H9 (cell line): Measurements from ENCODE around the gene SLC15A3. TPM values are rescaled to one million over a fixed set of nuclear protein-coding genes. Genes with fewer than 3 reads are reported as not detected.

Source experiments
- DNase-seq: peaks from one replicate; pipeline ENCODE4 v3.0.0-alpha.2; 2017
- H2AFZ ChIP-seq: one replicate; pipeline ENCODE4 v1.6.1; 2013; ENCODE audit warnings: mild to moderate bottlenecking, low read length, control low read depth, moderate library complexity
- H2AK5ac ChIP-seq: 2 replicates; pipeline ENCODE4 v1.6.1; 2013; ENCODE audit warnings: low read length, control low read depth, mixed read lengths; ENCODE audit not compliant: insufficient read length
- H2BK120ac ChIP-seq: one replicate; pipeline ENCODE4 v1.6.1; 2013; ENCODE audit warnings: low read depth, mild to moderate bottlenecking, low read length, control low read depth, inconsistent platforms; ENCODE audit not compliant: poor library complexity, severe bottlenecking
- H2BK12ac ChIP-seq: 2 replicates; pipeline ENCODE4 v1.6.1; 2013; ENCODE audit warnings: low read length, control low read depth, mixed read lengths, low read depth; ENCODE audit not compliant: insufficient read length
- H2BK15ac ChIP-seq: 2 replicates; pipeline ENCODE4 v1.6.1; 2013; ENCODE audit warnings: low read depth, low read length, control low read depth
- H2BK20ac ChIP-seq: one replicate; pipeline ENCODE4 v1.6.1; 2013; ENCODE audit warnings: low read depth, mild to moderate bottlenecking, low read length, control low read depth, inconsistent platforms; ENCODE audit not compliant: poor library complexity, severe bottlenecking
- H2BK5ac ChIP-seq: 2 replicates; pipeline ENCODE4 v1.6.1; 2013; ENCODE audit warnings: low read length, control low read depth, mixed read lengths; ENCODE audit not compliant: insufficient read length
- H3K14ac ChIP-seq: 2 replicates; pipeline ENCODE4 v1.6.1; 2013; ENCODE audit warnings: low read length, control low read depth; ENCODE audit not compliant: insufficient read depth
- H3K18ac ChIP-seq: 2 replicates; pipeline ENCODE4 v1.6.1; 2013; ENCODE audit warnings: low read depth, mild to moderate bottlenecking, mixed read lengths, low read length, control low read depth; ENCODE audit not compliant: insufficient read length
- H3K23ac ChIP-seq: 2 replicates; pipeline ENCODE4 v1.6.1; 2013; ENCODE audit warnings: low read length, control low read depth, mixed read lengths, low read depth; ENCODE audit not compliant: insufficient read length
- H3K23me2 ChIP-seq: 2 replicates; pipeline ENCODE4 v1.6.1; 2013; ENCODE audit warnings: low read depth, mild to moderate bottlenecking, mixed read lengths, low read length, control low read depth; ENCODE audit not compliant: insufficient read length, poor library complexity, severe bottlenecking
- H3K27ac ChIP-seq: 2 replicates; pipeline ENCODE4 v1.5.1; 2013; ENCODE audit warnings: low read length, control low read depth, mixed read lengths, low read depth; ENCODE audit not compliant: insufficient read length
- H3K27me3 ChIP-seq: 2 replicates; pipeline ENCODE4 v1.6.1; 2013; ENCODE audit warnings: low read length, control low read depth, inconsistent platforms; ENCODE audit not compliant: insufficient read depth
- H3K4ac ChIP-seq: 2 replicates; pipeline ENCODE4 v1.6.1; 2013; ENCODE audit warnings: low read depth, mild to moderate bottlenecking, control low read depth, inconsistent platforms, low read length, moderate library complexity
- H3K4me1 ChIP-seq: 2 replicates; pipeline ENCODE4 v1.6.1; 2013; ENCODE audit warnings: low read length, control low read depth, inconsistent platforms; ENCODE audit not compliant: insufficient read depth
- H3K4me2 ChIP-seq: 2 replicates; pipeline ENCODE4 v1.6.1; 2013; ENCODE audit warnings: low read length, control low read depth, mixed read lengths; ENCODE audit not compliant: insufficient read length, insufficient read depth
- H3K56ac ChIP-seq: 2 replicates; pipeline ENCODE4 v1.6.1; 2013; ENCODE audit warnings: low read depth, mild to moderate bottlenecking, mixed read lengths, low read length, control low read depth; ENCODE audit not compliant: insufficient read length
- H3K79me1 ChIP-seq: 2 replicates; pipeline ENCODE4 v1.6.1; 2013; ENCODE audit warnings: low read depth, mild to moderate bottlenecking, moderate library complexity, low read length, control low read depth, inconsistent platforms; ENCODE audit not compliant: insufficient read depth, poor library complexity, severe bottlenecking
- H3K79me2 ChIP-seq: 2 replicates; pipeline ENCODE4 v1.6.1; 2013; ENCODE audit warnings: low read length, control low read depth, inconsistent platforms; ENCODE audit not compliant: insufficient read depth
- H3K9ac ChIP-seq: 2 replicates; pipeline ENCODE4 v1.6.1; 2013; ENCODE audit warnings: low read length, control low read depth, mixed read lengths; ENCODE audit not compliant: insufficient read length; ENCODE audit errors: extremely low read depth
- H3K9me3 ChIP-seq: one replicate; pipeline ENCODE4 v1.6.1; 2013; ENCODE audit warnings: low read depth, low read length, inconsistent platforms; ENCODE audit not compliant: control insufficient read depth
- H3T11ph ChIP-seq: one replicate; pipeline ENCODE4 v1.6.1; 2013; ENCODE audit warnings: mild to moderate bottlenecking, low read length, control low read depth, inconsistent platforms
- H4K20me1 ChIP-seq: one replicate; pipeline ENCODE4 v1.6.1; 2013; ENCODE audit not compliant: control insufficient read depth, insufficient read length, insufficient read depth
- H4K5ac ChIP-seq: 2 replicates; pipeline ENCODE4 v1.6.1; 2013; ENCODE audit warnings: low read depth, mild to moderate bottlenecking, mixed read lengths, low read length, control low read depth; ENCODE audit not compliant: insufficient read length
- H4K8ac ChIP-seq: replicated peaks from 2 replicates; pipeline ENCODE4 v1.6.1; 2013; ENCODE audit warnings: low read length, control low read depth, mixed read lengths, low read depth; ENCODE audit not compliant: insufficient read length
- H4K91ac ChIP-seq: 2 replicates; pipeline ENCODE4 v1.6.1; 2013; ENCODE audit warnings: low read depth, mild to moderate bottlenecking, moderate library complexity, mixed read lengths, low read length, control low read depth; ENCODE audit not compliant: insufficient read length
- H3K27ac Mint-ChIP-seq, 3 experiments: 2 replicates in 2 of 3; 3 replicates in 1 of 3; pipeline ENCODE4 v1.8.0; 2020 to 2021; ENCODE audit warnings: mixed read lengths in 3 of 3, mild to moderate bottlenecking in 1 of 3, moderate library complexity in 1 of 3
- H3K27me3 Mint-ChIP-seq: 2 replicates; pipeline ENCODE4 v1.8.0; 2021; ENCODE audit warnings: low read depth, mild to moderate bottlenecking, moderate library complexity, mixed read lengths
- H3K36me3 Mint-ChIP-seq, 3 experiments: 2 replicates in 2 of 3; 3 replicates in 1 of 3; pipeline ENCODE4 v1.8.0; 2020 to 2021; ENCODE audit warnings: low read depth in 3 of 3, mixed read lengths in 3 of 3; ENCODE audit not compliant: insufficient read depth in 1 of 3
- H3K4me1 Mint-ChIP-seq, 2 experiments: 2 replicates each; pipeline ENCODE4 v1.8.0; 2020; ENCODE audit warnings: mixed read lengths in 2 of 2
- H3K4me3 Mint-ChIP-seq, 2 experiments: 2 replicates in 1 of 2; 3 replicates in 1 of 2; pipeline ENCODE4 v1.8.0; 2020 to 2021; ENCODE audit warnings: mild to moderate bottlenecking in 2 of 2, mixed read lengths in 2 of 2, moderate library complexity in 1 of 2
- H3K9me3 Mint-ChIP-seq, 2 experiments: 2 replicates in 1 of 2; 3 replicates in 1 of 2; pipeline ENCODE4 v1.8.0; 2020; ENCODE audit warnings: mild to moderate bottlenecking in 2 of 2, mixed read lengths in 2 of 2, moderate library complexity in 1 of 2
- CTCF ChIP-seq: fragments of 200-600 bp; sonication (generic); conservative IDR thresholded peaks from 3 replicates; pipeline ENCODE4 v1.8.0; 2021; ENCODE audit warnings: antibody characterized with exemption, mild to moderate bottlenecking
- WGBS: extraction: QIAGEN DNeasy Blood & Tissue Kit; methylation state at CpG from one replicate; pipeline ENCODE4 v1.1.7; 2013; ENCODE audit warnings: missing lambda C conversion rate, low lambda C conversion rate, mixed read lengths; ENCODE audit not compliant: insufficient read length; ENCODE audit errors: extremely low coverage; 5-methylcytosine and 5-hydroxymethylcytosine counted together
- total RNA-seq: library from RNA; stranded (reverse); gene quantifications from 2 replicates; pipeline ENCODE4 v1.2.1, GENCODE V29; 2021

The SLC15A3 gene
- total RNA-seq, 1 experiment from 2014 or later: 7.0 TPM

GRCh38 chr11:60913793-60914632, 38.0 kb downstream of the SLC15A3 start, which contains the start of gene TMEM109:
TSS of gene TMEM109 (plus strand) at chr11:60914158. CDS start at chr11:60919694, 5,536 bp downstream.
- peak within 1 kb of the TSS; percentile 63 for H3K27ac ChIP-seq
- no peaks in the 10 kb centered on the region for H3K27me3 ChIP-seq
- peak within 1 kb of the TSS; percentile 94 to 97 for H3K4me3 Mint-ChIP-seq
- peaks cover 40 to 42% of the 10 kb centered on the region in 2 experiments for H3K4me1 Mint-ChIP-seq
- peak within 1 kb of the TSS; percentile 95 for H3K14ac ChIP-seq
- no peaks in the 10 kb centered on the region for H4K20me1 ChIP-seq
- peak within 1 kb of the TSS; percentile 95 to 98 (median 96) for H3K27ac Mint-ChIP-seq
- peak; percentile 90 for DNase-seq
- no peak within 1 kb of the TSS for H2BK12ac ChIP-seq
- no peak within 1 kb of the TSS for H4K91ac ChIP-seq
- H3K79me1 ChIP-seq: no peaks in the 10 kb centered on the region
- H3K56ac ChIP-seq: no peak within 1 kb of the TSS
- peak within 1 kb of the TSS; percentile 93 for H3K18ac ChIP-seq
- H3K9me3 ChIP-seq: no peaks in the 10 kb centered on the region
- H3K9ac ChIP-seq: peak within 1 kb of the TSS; percentile 76
- no peak within 1 kb of the TSS for H3K4ac ChIP-seq
- no peak within 1 kb of the TSS for H2BK15ac ChIP-seq
- H4K8ac ChIP-seq: no peak within 1 kb of the TSS
- no peak within 1 kb of the TSS for H3K23ac ChIP-seq
- H3K4me1 ChIP-seq: peaks cover 2% of the 10 kb centered on the region
- no peak within 1 kb of the TSS for H2BK5ac ChIP-seq
- H3K9me3 Mint-ChIP-seq: peaks cover 3 to 5% of the 10 kb centered on the region in 2 experiments; a peak in 4 of 5 replicates
- H3K23me2 ChIP-seq: peaks cover 22% of the 10 kb centered on the region
- no peak within 1 kb of the TSS for H3T11ph ChIP-seq
- no peak within 1 kb of the TSS for H4K5ac ChIP-seq
- no peak for TF ChIP-seq CTCF
- H3K27me3 Mint-ChIP-seq: peaks cover 35% of the 10 kb centered on the region
- H2BK120ac ChIP-seq: peak within 1 kb of the TSS; percentile 56
- peak within 1 kb of the TSS; percentile 96 for H2AFZ ChIP-seq
- H3K79me2 ChIP-seq: no peaks in the 10 kb centered on the region; the same call in 1 of the 2 replicates
- no peak within 1 kb of the TSS for H2AK5ac ChIP-seq
- no CpG with 5 or more reads among the region's 70 CpGs for WGBS
- peaks cover 0 to 5% (median 4%) of the 10 kb centered on the region in 3 experiments; a peak in 5 of 7 replicates for H3K36me3 Mint-ChIP-seq
- no peak within 1 kb of the TSS for H2BK20ac ChIP-seq
- peak within 1 kb of the TSS; percentile 76 for H3K4me2 ChIP-seq
